ENCODE data around the gene TRPV6. TPM values are rescaled to one million over a fixed set of nuclear protein-coding genes. Genes with fewer than 3 reads are reported as not detected.

TRPV6 gene
- total and polyA plus RNA-seq, 4 donors: 0.32 to 1.5 (median 0.36) TPM; not detected in 1

DNA sequence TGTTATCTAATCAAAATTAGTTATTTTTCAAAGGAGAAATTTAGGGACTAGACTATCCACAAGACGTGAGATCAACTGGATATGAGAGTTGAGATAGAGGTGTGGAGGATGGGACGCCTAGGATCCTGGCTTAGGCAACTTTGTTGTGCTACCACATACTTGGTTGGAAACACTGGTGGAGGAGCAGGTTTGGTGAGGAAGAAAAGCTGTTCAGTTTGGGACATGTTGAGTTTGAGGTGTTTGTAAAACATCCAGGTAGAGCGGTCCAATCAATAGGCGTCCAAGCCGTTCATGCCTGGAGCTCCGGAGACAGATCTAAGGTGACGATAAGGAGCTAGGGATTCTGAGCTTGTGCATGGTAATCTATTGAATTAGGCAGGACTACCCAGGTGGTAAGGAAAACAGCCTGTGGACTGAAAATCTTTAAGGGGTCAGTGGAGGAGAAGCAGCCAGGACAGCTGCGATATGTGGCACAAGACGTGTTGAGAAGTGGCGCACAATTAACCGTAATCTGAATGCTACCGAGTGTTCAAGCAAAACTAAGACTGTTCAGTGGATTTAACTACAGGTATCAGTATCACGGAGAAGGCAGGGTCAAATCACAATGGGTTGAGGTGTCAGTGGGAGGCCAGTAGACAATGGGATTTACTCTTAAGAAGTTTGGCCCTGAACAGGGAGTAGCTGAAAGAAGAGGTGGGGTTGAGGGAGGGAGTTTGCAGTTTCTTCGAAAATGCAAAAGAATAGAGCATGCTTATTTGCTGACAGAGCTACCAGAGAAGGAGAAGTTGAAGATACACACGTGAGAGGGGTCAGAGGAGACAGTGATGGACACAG is 16.1 kb upstream of the TRPV6 start:
- Histone ChIP-seq H3K27ac (ENCODE audit: low read depth in 1 of 2, low read length in 2 of 2) (no peak overlapping the region), H3K27me3 (ENCODE audit: control insufficient read depth in 4 of 4, insufficient read depth in 4 of 4, low read length in 3 of 4) (peaks cover 0 to 5% (median 0%) of the 10 kb centered on the region in 4 donors), H3K9me3 (ENCODE audit: control insufficient read depth in 4 of 4, low read length in 3 of 4) (no peaks in the 10 kb centered on the region), H3K4me1 (ENCODE audit: control insufficient read depth in 4 of 4, insufficient read depth in 4 of 4, low read length in 3 of 4) (no peaks in the 10 kb centered on the region), H3K36me3 (ENCODE audit: control insufficient read depth in 4 of 4, insufficient read depth in 3 of 4, low read depth in 1 of 4, low read length in 3 of 4) (no peaks in the 10 kb centered on the region), H3K9ac (ENCODE audit: low read depth in 1 of 2, low read length in 2 of 2) (no peak overlapping the region), H3K4me3 (ENCODE audit: low read depth in 1 of 3, low read length in 3 of 3) (no peak overlapping the region)
- DNase-seq (ENCODE audit: low spot score): no peak
- TF ChIP-seq, protein P1, sequence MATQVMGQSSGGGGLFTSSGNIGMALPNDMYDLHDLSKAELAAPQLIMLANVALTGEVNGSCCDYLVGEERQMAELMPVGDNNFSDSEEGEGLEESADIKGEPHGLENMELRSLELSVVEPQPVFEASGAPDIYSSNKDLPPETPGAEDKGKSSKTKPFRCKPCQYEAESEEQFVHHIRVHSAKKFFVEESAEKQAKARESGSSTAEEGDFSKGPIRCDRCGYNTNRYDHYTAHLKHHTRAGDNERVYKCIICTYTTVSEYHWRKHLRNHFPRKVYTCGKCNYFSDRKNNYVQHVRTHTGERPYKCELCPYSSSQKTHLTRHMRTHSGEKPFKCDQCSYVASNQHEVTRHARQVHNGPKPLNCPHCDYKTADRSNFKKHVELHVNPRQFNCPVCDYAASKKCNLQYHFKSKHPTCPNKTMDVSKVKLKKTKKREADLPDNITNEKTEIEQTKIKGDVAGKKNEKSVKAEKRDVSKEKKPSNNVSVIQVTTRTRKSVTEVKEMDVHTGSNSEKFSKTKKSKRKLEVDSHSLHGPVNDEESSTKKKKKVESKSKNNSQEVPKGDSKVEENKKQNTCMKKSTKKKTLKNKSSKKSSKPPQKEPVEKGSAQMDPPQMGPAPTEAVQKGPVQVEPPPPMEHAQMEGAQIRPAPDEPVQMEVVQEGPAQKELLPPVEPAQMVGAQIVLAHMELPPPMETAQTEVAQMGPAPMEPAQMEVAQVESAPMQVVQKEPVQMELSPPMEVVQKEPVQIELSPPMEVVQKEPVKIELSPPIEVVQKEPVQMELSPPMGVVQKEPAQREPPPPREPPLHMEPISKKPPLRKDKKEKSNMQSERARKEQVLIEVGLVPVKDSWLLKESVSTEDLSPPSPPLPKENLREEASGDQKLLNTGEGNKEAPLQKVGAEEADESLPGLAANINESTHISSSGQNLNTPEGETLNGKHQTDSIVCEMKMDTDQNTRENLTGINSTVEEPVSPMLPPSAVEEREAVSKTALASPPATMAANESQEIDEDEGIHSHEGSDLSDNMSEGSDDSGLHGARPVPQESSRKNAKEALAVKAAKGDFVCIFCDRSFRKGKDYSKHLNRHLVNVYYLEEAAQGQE (IDR thresholded peaks at IDR 0.05): no peak
- TF ChIP-seq FOXA1 (IDR thresholded peaks at IDR 0.05) (no peak), NR2F2 (IDR thresholded peaks at IDR 0.05) (no peak), JUND (IDR thresholded peaks at IDR 0.05) (no peak), TAF1 (conservative IDR thresholded peaks at IDR 0.05) (no peak), RXRA (IDR thresholded peaks at IDR 0.05) (no peak), EGR1 (IDR thresholded peaks at IDR 0.05; ENCODE audit: low read depth in 2 of 2) (no peak), HNF4A (conservative IDR thresholded peaks at IDR 0.05) (no peak), GABPA (IDR thresholded peaks at IDR 0.05 in 1 of 2, conservative IDR thresholded peaks at IDR 0.05 in 1 of 2) (no peak), HNF4G (IDR thresholded peaks at IDR 0.05) (no peak), FOXA2 (IDR thresholded peaks at IDR 0.05) (no peak), SP1 (IDR thresholded peaks at IDR 0.05) (no peak), RAD21 (IDR thresholded peaks at IDR 0.05) (no peak), YY1 (IDR thresholded peaks at IDR 0.05) (no peak)
- TF ChIP-seq, protein P2, sequence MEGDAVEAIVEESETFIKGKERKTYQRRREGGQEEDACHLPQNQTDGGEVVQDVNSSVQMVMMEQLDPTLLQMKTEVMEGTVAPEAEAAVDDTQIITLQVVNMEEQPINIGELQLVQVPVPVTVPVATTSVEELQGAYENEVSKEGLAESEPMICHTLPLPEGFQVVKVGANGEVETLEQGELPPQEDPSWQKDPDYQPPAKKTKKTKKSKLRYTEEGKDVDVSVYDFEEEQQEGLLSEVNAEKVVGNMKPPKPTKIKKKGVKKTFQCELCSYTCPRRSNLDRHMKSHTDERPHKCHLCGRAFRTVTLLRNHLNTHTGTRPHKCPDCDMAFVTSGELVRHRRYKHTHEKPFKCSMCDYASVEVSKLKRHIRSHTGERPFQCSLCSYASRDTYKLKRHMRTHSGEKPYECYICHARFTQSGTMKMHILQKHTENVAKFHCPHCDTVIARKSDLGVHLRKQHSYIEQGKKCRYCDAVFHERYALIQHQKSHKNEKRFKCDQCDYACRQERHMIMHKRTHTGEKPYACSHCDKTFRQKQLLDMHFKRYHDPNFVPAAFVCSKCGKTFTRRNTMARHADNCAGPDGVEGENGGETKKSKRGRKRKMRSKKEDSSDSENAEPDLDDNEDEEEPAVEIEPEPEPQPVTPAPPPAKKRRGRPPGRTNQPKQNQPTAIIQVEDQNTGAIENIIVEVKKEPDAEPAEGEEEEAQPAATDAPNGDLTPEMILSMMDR (IDR thresholded peaks at IDR 0.05; ENCODE audit: low read depth, low read length, missing input control): no peak
- TF ChIP-seq, protein P3, sequence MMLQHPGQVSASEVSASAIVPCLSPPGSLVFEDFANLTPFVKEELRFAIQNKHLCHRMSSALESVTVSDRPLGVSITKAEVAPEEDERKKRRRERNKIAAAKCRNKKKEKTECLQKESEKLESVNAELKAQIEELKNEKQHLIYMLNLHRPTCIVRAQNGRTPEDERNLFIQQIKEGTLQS (IDR thresholded peaks at IDR 0.05): no peak
- TF ChIP-seq, protein P4, sequence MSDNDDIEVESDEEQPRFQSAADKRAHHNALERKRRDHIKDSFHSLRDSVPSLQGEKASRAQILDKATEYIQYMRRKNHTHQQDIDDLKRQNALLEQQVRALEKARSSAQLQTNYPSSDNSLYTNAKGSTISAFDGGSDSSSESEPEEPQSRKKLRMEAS (IDR thresholded peaks at IDR 0.05): no peak
- TF ChIP-seq, protein P5, sequence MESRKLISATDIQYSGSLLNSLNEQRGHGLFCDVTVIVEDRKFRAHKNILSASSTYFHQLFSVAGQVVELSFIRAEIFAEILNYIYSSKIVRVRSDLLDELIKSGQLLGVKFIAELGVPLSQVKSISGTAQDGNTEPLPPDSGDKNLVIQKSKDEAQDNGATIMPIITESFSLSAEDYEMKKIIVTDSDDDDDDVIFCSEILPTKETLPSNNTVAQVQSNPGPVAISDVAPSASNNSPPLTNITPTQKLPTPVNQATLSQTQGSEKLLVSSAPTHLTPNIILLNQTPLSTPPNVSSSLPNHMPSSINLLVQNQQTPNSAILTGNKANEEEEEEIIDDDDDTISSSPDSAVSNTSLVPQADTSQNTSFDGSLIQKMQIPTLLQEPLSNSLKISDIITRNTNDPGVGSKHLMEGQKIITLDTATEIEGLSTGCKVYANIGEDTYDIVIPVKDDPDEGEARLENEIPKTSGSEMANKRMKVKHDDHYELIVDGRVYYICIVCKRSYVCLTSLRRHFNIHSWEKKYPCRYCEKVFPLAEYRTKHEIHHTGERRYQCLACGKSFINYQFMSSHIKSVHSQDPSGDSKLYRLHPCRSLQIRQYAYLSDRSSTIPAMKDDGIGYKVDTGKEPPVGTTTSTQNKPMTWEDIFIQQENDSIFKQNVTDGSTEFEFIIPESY (IDR thresholded peaks at IDR 0.05): no peak
- WGBS: 76% methylated on average over 15 of the region's 15 CpGs

Measured in liver (tissue), 9 donors.